HCT116 (cell line): ENCODE data around the gene GOT1.

Source experiments
- POLR2A ChIP-seq: IDR thresholded peaks from 2 replicates; pipeline ENCODE4 v1.7.0; 2011; ENCODE audit warnings: borderline replicate concordance; ENCODE audit not compliant: insufficient read depth, insufficient read length; ENCODE audit errors: extremely low read depth
- RAD21 ChIP-seq: IDR thresholded peaks from 2 replicates; pipeline ENCODE4 v1.6.1; 2012; ENCODE audit warnings: low read depth, mild to moderate bottlenecking

DNA sequence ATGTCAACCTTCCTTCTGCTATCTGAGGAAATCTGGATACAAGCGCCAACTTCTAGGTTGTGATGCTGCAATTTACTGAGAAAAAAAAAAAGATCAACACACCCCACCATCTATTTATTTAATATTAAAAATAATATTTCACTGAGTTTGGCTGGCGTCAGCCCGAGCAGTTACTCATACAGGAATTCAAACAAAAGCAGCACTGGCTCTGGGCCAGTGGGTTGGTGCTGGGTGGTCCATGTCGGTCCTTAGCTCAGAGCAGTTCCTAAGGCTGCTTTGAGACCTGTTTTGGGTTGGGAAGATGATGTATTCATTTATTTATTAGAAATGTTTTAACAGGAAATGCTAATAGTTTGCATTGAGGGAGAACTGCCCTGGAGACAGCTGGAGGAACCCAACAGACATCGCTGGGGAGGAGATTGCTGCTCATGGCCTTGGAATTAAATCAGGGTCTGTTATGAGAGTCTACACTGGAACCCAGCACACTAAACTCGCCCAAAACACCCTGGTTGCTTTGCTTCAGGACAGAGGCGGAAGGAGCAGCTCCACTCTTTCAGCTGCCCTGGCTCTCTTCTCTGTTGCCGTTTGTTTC lies 36.3 kb upstream of the GOT1 start:
- TF ChIP-seq POLR2A (no peak), RAD21 (no peak)
